22Rv1 (cell line): Measurements from ENCODE around the gene ICE1.

Experiments
- H3K27ac ChIP-seq: fragments of 450-650 bp; 2 replicates; pipeline ENCODE4 v1.5.1; 2017
- ZFX ChIP-seq: fragments of 450-650 bp; IDR thresholded peaks from 2 replicates; pipeline ENCODE4 v1.6.1; 2017; ENCODE audit warnings: antibody characterized with exemption, borderline replicate concordance
- TF ChIP-seq, protein P1 (sequence below): fragments of 450-650 bp; IDR thresholded peaks from 2 replicates; pipeline ENCODE4 v1.5.1; 2017; ENCODE audit warnings: mild to moderate bottlenecking

Gene ICE1

DNA sequence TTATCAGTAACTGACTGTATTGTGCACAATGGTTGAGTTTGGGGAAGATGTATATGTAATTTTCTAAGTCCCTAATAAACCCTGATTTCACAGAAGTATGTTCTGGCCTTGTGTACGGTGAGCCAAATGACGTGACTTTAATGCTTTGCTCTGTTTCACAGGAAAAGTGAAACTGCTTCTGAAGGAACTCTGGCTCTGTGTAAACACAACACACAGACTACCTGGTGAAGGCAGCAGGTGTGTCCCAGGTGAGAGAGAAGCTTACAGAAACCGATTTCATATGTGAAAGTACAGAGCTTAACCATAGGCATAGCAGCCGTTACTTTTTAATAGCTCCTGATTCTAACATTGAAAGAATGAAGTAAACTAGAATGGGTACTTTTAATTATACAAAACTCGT, 31.9 kb downstream of the ICE1 start:
- TF ChIP-seq, protein P1, sequence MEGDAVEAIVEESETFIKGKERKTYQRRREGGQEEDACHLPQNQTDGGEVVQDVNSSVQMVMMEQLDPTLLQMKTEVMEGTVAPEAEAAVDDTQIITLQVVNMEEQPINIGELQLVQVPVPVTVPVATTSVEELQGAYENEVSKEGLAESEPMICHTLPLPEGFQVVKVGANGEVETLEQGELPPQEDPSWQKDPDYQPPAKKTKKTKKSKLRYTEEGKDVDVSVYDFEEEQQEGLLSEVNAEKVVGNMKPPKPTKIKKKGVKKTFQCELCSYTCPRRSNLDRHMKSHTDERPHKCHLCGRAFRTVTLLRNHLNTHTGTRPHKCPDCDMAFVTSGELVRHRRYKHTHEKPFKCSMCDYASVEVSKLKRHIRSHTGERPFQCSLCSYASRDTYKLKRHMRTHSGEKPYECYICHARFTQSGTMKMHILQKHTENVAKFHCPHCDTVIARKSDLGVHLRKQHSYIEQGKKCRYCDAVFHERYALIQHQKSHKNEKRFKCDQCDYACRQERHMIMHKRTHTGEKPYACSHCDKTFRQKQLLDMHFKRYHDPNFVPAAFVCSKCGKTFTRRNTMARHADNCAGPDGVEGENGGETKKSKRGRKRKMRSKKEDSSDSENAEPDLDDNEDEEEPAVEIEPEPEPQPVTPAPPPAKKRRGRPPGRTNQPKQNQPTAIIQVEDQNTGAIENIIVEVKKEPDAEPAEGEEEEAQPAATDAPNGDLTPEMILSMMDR: no peak
- no peak for TF ChIP-seq ZFX
- H3K27ac ChIP-seq: no peak overlapping the region

DNA sequence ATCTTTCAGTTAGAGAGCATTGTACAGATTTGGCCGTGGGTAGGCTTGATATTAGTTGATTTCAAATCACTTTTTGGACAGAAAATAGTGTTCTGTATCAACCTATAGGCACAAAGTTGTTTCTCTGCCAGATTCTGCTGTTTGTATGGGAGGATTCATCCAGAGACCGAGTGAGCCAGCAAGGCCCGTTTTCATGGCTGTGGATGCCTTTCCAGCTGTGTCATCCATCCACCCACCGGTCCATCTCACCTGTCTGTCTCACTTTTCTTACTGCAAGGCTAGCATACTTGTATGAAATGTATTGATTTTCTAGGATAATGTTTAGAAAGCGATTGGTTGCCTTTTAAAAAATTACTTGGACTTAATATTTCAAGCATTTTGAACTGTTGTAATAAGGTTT, 34.4 kb downstream of the ICE1 start:
- no peak overlapping the region for H3K27ac ChIP-seq
- TF ChIP-seq, protein P1: no peak
- no peak for TF ChIP-seq ZFX

DNA sequence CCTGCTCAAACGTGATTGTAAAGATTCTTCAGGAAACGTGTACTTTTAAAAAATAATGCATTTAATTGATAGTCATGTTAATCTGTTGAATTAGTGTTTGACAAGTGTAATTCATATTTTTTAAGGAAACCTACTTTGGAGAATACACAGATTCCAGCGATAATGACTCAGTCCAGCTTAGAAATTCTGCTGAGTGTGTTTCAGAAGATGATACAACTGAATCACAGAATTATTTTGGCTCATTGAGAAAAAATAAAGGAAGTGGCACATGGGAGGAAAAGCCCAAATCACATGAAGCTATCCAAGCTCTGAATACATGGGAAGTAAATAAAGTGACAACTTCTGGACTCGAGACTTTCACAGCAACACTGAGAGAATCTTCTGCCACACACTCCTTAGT, 37.8 kb downstream of the ICE1 start:
- TF ChIP-seq, protein P1: no peak
- TF ChIP-seq ZFX: no peak
- no peak overlapping the region for H3K27ac ChIP-seq

DNA sequence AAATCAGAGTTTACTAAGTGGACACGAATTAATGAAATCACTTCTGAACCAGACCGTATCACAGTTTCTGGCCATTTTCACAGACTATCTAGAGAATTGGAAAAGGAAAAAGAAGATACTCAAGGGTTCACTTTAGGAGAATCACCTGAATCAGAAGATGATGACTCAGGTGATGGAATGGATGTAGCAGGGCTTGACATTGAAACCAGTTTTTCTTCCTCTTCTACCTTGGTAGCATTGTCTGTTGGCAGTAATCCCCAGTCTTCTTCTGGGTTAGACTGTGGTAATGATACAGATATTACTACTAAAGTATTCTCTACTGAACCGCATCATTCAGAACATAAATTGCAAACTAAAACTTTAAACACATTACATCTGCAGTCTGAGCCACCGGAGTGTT, 38.5 kb downstream of the ICE1 start:
- TF ChIP-seq, protein P1: no peak
- TF ChIP-seq ZFX: no peak
- H3K27ac ChIP-seq: no peak overlapping the region

DNA sequence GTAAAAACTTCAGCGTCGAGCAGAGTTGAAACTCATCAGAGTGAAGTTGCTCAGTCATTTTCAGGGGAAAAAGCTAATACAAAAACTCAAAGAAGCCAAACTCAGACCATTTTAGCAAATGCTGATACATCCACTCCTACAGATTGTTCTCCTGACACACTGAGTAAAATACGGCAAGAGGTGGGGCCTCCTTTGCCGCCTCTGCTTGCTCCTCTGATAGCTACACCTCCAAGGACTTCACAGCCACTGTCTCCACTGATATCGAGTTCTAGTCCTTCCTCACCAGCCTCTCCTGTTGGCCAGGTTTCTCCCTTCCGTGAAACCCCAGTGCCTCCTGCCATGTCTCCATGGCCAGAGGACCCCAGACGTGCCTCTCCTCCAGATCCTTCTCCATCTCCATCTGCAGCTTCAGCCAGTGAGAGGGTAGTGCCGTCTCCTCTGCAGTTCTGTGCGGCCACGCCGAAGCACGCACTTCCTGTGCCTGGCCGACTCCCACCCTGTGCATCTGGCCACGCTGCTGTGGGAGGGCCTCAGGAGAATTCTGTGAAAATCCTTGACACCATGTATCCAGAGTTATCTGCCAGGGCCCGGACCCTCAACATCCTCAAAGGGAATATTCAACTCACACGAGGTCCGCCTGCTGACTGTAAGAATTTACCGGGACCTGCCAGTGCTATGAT, 41.7 kb downstream of the ICE1 start:
- TF ChIP-seq, protein P1: no peak
- no peak for TF ChIP-seq ZFX
- no peak overlapping the region for H3K27ac ChIP-seq

DNA sequence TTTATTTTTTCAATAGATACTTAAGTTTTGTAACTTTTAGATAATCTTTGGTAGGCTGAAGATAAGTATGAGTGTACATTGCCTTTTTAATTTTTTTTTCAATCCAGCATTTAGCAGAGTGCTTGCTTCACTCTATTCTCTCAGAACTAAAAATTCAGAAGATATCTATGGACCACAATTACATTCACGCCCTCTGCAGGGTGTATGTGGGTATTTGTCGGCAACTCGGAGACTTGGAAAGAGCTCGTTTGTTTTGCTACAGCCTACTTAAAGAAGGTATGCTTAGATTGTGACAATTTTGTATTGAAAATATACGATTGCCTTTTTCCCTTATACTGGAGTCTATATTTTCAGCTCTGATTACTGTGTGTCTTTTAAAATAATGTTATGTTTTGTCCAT, 43.8 kb downstream of the ICE1 start:
- no peak overlapping the region for H3K27ac ChIP-seq
- TF ChIP-seq ZFX: no peak
- TF ChIP-seq, protein P1: no peak

DNA sequence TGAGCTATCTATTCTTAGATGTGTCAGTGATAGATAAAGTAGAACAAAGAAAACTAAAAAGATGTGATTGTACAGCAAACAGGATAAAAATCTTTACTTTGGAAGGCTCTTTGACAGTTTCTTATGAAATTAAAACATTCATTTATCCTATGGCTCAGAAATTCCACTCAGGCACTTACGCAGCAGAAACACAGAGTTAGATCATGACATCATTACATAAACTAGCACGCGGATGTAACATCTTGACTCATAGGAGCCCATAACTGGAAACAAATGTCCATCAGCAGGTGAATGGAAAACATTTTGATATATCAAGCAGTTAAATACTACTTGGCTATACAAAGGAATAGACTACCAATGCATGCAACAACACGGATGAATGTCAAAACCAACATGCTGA, 45.3 kb downstream of the ICE1 start:
- no peak overlapping the region for H3K27ac ChIP-seq
- TF ChIP-seq, protein P1: no peak
- TF ChIP-seq ZFX: no peak
